Loucy (cell line): Measurements from ENCODE around the gene ZSCAN5A.

ENCODE experiments used
- EZH2phosphoT487 ChIP-seq: fragments of 200-600 bp; IDR thresholded peaks from 2 replicates; pipeline ENCODE4 v1.6.1; 2018; ENCODE audit warnings: antibody characterized with exemption, mild to moderate bottlenecking, moderate library complexity, borderline replicate concordance
- TF ChIP-seq, protein P1 (sequence below): fragments of 200-600 bp; sonication (generic); conservative IDR thresholded peaks from 2 replicates; pipeline ENCODE4 v1.5.1; 2014; ENCODE audit warnings: mild to moderate bottlenecking, antibody characterized with exemption, low read length

DNA sequence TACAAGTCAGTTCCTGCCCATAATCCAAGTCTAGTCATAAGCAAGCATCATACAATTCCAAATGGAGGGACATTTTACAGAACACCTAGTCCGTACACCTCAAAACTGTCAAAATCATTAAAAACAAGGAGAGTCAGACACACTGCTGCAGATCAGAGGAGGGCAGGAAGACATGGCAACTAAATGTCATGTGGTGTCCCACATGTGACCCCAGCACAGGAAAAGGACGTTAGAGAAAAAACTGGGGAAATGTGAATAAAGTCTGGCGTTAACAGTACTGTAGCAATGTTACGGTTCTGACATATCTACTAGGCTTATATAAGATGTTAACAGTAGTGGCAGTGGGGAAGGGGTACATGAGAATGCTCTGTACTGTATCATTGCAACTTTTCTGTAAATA, 2.3 kb downstream of the ZSCAN5A start:
- TF ChIP-seq, protein P1, sequence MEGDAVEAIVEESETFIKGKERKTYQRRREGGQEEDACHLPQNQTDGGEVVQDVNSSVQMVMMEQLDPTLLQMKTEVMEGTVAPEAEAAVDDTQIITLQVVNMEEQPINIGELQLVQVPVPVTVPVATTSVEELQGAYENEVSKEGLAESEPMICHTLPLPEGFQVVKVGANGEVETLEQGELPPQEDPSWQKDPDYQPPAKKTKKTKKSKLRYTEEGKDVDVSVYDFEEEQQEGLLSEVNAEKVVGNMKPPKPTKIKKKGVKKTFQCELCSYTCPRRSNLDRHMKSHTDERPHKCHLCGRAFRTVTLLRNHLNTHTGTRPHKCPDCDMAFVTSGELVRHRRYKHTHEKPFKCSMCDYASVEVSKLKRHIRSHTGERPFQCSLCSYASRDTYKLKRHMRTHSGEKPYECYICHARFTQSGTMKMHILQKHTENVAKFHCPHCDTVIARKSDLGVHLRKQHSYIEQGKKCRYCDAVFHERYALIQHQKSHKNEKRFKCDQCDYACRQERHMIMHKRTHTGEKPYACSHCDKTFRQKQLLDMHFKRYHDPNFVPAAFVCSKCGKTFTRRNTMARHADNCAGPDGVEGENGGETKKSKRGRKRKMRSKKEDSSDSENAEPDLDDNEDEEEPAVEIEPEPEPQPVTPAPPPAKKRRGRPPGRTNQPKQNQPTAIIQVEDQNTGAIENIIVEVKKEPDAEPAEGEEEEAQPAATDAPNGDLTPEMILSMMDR, result no peak
- TF ChIP-seq EZH2phosphoT487, result no peak
